Subcutaneous adipose tissue (tissue), 4 donors: ENCODE measurements around the gene HOXA10. TPM values are rescaled to one million over a fixed set of nuclear protein-coding genes. Genes with fewer than 3 reads are reported as not detected.

Experiments
- total RNA-seq, 4 donors: library from RNA; depleted of rRNA; stranded (reverse); fragments of >200 nt; gene quantifications; one replicate each; pipeline ENCODE4 v1.1.0, GENCODE V29; 2016
- TF ChIP-seq, protein P1 (sequence below): fragments of 450-650 bp; IDR thresholded peaks from one replicate; pipeline ENCODE4 v1.5.1; 2016; ENCODE audit warnings: low read depth, mild to moderate bottlenecking, control low read depth, antibody characterized with exemption, moderate library complexity

HOXA10 gene
- total RNA-seq, 4 donors from 2014 or later = 17.3 to 22.6 (median 20.9) TPM

DNA sequence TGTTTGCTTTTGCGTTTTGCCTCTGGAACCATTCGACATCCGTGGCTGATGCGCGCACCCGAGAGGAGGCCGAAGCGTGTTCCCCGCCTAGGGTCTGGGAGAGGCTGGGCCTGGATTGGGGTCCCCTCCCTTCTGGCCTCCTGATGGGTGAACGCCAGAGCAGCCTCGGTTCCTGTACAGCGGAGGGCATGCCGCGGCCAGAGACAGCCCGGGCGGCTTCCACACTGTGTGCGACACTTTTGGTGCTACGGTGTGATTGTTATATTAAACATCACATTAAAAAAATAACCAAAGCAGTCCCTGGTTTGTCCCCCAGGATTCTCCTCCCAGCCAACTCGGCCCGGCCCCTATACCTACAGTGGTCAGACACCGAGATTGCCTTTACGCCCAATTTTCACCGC, 14.0 kb downstream of the HOXA10 start:
- TF ChIP-seq, protein P1, sequence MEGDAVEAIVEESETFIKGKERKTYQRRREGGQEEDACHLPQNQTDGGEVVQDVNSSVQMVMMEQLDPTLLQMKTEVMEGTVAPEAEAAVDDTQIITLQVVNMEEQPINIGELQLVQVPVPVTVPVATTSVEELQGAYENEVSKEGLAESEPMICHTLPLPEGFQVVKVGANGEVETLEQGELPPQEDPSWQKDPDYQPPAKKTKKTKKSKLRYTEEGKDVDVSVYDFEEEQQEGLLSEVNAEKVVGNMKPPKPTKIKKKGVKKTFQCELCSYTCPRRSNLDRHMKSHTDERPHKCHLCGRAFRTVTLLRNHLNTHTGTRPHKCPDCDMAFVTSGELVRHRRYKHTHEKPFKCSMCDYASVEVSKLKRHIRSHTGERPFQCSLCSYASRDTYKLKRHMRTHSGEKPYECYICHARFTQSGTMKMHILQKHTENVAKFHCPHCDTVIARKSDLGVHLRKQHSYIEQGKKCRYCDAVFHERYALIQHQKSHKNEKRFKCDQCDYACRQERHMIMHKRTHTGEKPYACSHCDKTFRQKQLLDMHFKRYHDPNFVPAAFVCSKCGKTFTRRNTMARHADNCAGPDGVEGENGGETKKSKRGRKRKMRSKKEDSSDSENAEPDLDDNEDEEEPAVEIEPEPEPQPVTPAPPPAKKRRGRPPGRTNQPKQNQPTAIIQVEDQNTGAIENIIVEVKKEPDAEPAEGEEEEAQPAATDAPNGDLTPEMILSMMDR = no peak

DNA sequence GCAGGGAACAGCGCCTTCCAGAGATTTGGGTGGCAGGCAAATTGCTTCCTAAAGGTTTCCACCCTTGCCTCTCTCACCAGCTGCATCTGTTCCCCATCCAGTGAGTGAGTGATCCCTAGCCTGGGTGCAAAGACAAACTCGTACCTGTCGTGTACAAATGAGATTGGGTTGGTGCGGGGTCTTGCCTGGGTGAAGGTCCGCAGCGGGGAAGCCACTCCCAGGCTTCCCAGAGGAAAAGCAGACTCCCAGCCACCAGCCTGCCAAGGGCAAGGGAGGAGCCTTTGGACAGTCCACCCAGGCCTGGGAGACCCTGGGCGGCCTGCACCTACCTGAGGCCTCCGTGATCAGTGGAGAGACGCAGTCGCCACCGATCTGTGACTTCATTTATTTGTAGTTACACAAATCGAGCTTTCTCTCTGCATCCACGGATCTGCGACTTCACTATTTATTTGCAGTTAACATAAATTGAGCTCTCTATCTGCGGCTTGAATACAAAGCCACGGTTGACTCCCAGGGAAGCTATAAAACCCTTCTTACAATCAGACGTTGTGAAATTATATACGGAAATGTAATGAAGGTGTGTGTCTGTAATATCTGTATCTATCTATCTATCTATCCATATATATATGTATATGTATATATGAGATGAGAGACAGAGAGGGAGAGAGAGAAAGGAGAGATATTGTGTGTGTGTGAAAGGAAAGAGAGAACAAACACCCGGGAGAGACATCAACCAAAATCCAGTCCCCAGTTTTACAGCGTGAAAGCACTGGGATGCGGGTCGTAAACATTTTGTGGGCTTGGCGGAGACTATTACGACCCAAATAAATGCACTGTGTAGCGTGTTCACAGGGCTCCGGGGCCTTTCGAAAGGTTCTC, 14.6 kb downstream of the HOXA10 start:
- TF ChIP-seq, protein P1 = no peak

DNA sequence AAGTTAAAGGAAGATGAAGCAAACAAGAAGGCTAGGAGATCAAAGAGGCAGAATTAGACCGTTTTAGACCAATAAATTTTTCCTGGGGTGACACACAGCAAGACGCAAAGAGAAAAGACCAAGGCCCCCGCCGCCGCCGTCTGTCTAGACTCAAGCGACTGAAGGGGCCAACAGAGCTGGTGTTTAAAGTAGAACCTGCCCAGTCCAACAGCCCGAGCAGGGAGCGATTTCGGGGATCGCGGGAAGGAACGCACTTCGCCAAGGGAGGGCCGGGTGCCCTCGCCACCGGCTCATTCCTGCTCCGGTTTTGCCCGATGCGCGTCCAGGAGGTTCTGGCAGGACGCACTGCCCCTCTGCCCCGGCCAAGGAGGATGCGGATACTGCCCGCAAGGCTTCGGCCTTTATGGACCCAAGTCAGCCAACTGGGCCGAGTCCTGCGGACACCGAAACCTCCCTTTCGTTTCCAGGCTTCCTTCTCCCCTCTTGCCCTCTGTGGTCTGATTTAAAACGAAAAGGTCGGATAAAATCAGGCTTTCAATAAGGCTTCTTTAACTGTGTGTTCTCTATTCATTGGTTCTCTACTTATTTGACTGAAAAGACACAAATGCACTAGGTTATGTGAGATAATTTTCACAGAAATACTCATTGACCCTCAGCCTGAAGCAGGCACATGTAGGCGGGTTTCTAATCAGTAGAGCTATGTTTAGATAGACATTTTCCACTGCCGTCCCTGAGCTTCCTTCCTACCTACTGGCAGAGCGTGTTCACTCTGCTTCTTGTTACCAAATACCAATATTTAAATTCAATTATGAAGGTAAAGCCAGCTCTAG, 15.5 kb downstream of the HOXA10 start:
- TF ChIP-seq, protein P1 = no peak

DNA sequence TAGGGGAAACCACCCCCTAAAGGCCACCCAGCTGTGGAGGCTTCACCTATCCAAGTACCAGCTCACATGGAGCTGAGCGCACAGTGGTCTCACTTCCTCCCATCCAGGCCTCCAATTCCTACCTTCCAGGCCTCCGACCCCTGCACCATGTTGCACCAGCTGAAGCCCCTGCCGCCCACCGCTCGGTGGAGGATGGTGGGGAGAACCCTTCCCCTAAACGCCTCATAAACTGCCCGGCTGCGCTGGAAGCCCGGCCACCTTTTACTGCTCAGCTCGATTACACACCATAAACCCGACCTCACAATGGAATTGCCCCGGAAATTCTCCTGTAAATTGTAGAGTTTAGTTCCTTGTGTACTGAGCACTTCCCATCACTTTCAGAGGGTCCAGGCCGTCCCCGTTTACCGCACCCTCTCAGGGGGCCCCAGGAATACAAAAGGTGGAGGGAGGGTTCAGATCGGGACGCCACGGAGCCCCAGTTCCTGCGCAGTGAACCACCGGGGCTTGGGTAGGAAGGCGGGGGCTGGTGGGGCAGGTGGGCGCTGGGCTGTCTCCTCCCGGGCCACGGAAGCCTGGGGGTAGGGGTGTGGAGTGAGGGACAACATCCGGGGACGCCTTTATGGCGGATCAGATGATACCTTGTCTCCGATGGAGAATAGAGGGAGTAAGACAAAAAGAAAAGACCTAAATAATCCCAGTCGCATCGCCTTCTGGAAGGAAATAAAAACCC, 16.3 kb downstream of the HOXA10 start:
- TF ChIP-seq, protein P1 = no peak

DNA sequence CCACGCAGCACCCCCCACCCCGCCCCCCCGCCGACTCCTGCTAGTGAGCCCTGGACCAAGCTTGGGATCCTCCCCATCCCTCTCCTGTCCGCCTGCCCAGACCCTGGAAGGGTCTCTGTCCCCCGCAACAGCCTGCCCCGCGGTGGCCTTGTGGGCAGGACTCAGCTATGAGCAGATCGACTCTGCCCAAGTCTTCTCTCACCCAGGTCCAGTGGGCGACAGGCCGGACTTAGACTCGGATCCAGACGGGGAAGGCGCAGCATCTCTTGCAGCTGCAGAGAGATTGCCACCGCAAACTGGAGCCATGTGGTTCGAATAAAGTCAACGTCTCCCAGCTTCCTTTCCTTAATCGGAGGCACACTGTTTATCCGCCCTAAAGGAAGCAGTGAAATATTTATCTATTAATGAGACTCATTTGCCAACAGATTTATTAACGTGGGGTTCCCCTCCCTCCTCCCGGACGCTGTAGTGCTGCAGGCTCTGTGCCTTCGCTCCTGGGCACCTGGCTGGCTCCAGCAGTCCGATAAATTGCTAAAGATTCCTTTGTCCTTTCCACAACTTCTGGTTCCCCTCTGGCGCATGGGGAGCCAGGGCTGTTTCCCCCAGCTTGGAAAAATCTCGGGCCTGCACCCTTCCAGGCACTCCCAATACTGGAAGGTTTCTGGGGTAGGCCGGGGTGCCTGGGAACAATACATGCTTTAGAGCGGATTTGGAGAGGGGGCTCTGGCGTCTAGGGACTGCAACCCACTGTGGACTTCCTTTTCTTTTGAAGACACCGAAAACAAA, 17.0 kb downstream of the HOXA10 start:
- TF ChIP-seq, protein P1 = no peak

DNA sequence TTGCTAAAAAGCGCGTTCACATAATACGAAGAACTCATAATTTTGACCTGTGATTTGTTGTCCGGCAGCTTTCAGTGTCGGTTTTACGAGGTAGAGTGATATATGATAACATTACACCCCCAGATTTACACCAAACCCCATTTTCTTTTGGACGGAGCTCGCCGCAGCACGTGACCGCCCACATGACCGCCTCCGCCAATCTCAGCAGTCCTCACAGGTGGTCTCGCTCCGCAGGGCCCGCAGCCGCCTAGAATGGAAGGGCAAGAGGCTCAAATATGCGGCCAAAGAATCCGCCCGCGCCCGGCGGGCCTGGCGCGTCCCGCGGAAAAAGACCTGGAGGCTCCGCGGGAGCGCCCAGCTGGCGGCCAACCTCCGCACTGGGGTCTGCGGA, 17.6 kb downstream of the HOXA10 start, which contains the start of gene HOXA7:
Gene HOXA7 (minus strand): TSS at position 168 of the 391 bp plus-strand sequence. CDS start 130 bp downstream, at position 38.
- TF ChIP-seq, protein P1 = no peak
